Panc1 (cell line): ENCODE data around the gene FGL2.
"Not testable (repeated sequence)": the region's sequence is repeated elsewhere in the genome, so short reads cannot be mapped to it uniquely, and the experiment has no call there.

Experiments
- CTCF ChIP-seq: fragments of 450-650 bp; IDR thresholded peaks from 2 replicates; pipeline ENCODE4 v1.5.1; 2017; ENCODE audit warnings: mild to moderate bottlenecking
- POLR2AphosphoS5 ChIP-seq: IDR thresholded peaks from 2 replicates; pipeline ENCODE4 v1.6.1; 2012; ENCODE audit warnings: mild to moderate bottlenecking, low read depth, low read length, moderate library complexity
- REST ChIP-seq, 2 experiments: IDR thresholded peaks; 2 replicates each; pipeline ENCODE4 v1.6.1; 2011 to 2012; ENCODE audit warnings: low read depth in 2 of 2, control low read depth in 1 of 2, low read length in 1 of 2, mild to moderate bottlenecking in 1 of 2, moderate library complexity in 1 of 2; ENCODE audit not compliant: insufficient read depth in 1 of 2
- SIN3A ChIP-seq: IDR thresholded peaks from 2 replicates; pipeline ENCODE4 v1.6.1; 2012; ENCODE audit warnings: low read depth, mild to moderate bottlenecking, low read length, moderate library complexity, borderline replicate concordance; ENCODE audit not compliant: insufficient read depth

GRCh38 chr7:77228795-77229194, 29.2 kb upstream of the FGL2 start:
- not testable (repeated sequence) for TF ChIP-seq CTCF; POLR2AphosphoS5; REST (IDR thresholded peaks at IDR 0.05; ENCODE audit: insufficient read depth in 1 of 2, low read depth in 2 of 2, low read length in 1 of 2); SIN3A
